Stimulated activated naive CD8-positive, alpha-beta T cell treated with anti-CD3 and anti-CD28 coated beads, Interleukin-15, Interleukin-2, amounts not matched to agents 100 U/mL and 50 U/mL, for 24 hours (primary cell): ENCODE results near the gene ABCC8.

Source experiments
- ATAC-seq: fragments of 150-1000 bp; cut with Tn5 transposase; one replicate; pipeline ENCODE4 v1.10.0; 2021
- DNase-seq: peaks from one replicate; pipeline ENCODE4 v3.0.0; 2021

The ABCC8 gene

GRCh38 chr11:17403980-17404759 is 72.5 kb downstream of the ABCC8 start:
- ATAC-seq, result no peak
- DNase-seq, result no peak

- DNase-seq (no peak), ATAC-seq (no peak)
Observed at GRCh38 chr11:17402486-17402885, 74.2 kb downstream of the ABCC8 start.

DNA sequence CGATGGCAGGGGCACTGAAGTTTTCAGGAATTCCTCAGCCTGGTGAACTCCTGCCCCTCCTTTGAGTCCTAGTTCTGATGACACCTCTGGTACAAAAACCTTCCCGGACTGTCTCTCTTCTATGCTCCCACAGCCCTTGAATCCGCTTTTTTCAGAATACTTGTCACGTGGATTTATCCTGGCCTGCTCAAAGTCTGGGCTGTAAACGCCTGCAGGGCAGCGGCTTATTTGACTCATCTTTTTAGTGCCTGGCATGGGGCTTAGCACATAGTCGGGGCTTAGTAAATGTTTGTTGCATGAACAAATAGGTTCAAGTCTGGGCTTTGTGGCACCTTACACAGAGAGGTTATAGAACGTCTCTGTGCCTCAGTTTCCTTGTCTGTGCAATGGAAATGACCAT is 74.8 kb downstream of the ABCC8 start:
- ATAC-seq, result no peak
- no peak for DNase-seq

DNA sequence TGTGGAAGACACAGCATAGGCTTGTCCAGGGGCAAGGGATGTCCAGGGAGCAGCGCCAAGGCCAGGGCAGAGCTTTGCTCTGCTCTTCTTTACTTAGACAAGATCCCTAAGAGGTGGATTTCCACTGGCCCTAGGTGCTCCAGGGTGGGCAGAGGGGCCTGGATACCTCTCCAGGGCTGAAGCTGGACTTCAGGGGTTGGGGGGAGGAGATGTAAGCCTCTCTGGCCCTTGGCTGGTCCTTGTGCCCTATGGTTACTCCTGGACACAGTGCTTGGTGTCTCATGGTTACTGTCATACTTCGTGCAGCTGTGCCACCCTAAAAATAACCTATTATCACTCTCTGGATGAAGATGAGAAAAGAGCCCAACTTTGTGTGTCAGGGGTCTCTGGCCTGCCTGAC is 75.3 kb downstream of the ABCC8 start:
- DNase-seq (no peak), ATAC-seq (no peak)

DNA sequence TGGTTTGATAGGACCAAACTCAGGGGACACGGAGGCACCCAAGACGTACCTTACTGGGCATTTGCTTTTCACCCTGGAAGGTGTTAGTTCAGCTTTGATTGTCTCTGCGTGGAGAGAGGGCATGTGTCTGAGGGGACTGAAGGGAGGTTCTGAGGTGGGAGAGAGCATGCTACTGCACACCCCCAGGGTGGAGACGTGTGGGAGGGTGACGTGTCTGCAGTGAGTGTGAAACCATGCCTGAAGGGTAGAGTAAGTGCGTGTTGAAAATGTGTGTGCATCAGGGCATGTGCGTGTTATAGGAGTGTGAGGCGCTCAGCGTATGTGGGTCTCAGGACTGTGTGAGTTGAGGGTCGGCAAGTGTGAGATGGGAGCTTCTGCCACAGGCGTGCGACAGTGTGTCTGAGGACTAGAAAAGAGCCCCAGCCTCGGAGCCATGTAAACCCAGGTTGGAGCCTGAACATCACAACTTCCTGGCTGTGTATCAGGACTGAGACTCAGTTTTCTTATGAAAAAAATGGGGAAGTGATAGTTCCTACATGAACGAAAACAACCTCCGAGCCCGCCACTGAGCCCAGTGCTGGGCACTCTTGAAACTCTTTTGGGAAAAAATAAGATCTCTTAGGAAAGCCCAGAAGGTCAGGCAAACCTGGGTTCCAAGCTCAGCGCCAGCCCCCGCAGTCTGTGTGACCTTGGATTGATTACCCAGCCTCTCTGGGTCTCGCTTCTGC is 76.4 kb downstream of the ABCC8 start:
- no peak for ATAC-seq
- no peak for DNase-seq

DNA sequence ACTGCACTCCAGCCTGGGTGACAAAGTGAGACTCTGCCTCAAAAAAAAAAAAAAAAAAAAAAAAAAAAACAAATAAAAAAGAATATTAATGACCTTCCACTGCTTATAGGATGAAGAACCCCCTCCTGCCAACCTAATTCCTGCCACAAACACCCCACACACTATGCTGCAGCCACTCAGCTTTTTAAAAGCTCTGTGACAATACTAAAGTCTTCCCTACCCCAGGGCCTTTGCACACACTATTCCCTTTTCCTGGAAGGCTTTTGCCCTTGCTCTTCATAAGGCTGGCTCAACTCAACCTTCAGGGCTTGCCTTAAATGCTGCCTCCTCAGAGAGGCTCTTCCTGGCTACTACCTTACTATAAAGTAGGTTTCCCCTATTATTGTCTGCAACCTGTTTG is 77.4 kb downstream of the ABCC8 start:
- DNase-seq, result no peak
- no peak for ATAC-seq

GRCh38 chr11:17397311-17398002 is 79.2 kb downstream of the ABCC8 start:
- no peak for DNase-seq
- ATAC-seq, result no peak

- no peak for ATAC-seq
Observed at GRCh38 chr11:17396598-17397310, 79.9 kb downstream of the ABCC8 start.

DNA sequence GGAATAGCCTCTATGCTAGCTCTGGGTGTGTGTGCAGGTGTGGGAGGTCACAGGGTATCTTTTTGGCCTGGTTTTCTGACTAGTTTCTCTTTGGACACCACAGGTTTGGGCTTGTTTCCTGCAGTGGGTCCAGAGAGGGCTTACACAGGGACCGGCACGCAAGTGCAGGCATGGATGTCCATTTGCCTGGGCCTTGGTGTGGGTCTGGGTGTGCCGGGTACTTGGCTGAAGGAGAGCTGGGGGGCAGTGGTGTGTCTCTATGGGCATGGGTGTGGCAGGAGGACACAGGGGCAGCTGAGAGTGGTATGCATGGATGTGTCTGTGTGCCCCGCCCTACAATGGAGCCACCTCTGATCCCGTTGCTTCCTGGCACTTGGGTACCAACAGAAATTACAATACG is 80.7 kb downstream of the ABCC8 start:
- DNase-seq (no peak), ATAC-seq (no peak)

More at GRCh38 chr11:17396598-17397310, 79.9 kb downstream of the ABCC8 start:
- no peak for DNase-seq

GRCh38 chr11:17395554-17395961 is 81.1 kb downstream of the ABCC8 start:
- ATAC-seq, result no peak
- no peak for DNase-seq

DNA sequence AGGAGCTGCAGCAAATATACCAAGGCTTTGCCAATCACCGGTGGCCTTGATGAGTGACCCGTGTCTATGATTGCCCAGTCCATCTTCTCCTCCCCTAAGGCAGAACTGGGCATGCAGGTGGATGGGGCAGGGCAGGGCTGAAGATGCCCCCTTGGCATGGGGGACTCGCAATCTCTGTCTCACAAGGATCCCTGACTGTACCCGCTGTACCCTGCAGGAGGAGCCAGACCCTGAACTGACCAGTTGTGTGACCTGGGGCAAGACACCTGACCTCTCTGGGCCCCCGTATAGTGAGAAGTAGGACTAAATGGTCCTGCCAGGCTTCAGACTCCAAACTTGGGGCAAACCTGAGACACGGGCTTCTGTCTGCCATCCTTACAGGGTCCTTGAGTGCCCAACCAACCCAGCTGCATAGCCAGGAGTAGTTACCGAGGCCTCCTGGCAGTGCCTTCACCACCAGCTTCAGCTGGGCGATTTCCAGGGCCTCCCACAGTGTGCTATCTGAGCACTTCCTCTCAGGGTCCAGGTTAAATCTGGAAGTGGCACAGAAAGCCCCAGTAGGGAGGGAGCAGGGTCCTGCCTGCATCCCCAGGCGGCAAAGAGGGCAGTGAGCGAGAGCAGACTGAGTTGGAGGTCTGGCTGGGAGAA is 81.8 kb downstream of the ABCC8 start:
- no peak for DNase-seq
- ATAC-seq, result no peak

- DNase-seq (no peak), ATAC-seq (no peak)
Observed at GRCh38 chr11:17393472-17393871, 83.2 kb downstream of the ABCC8 start.

DNA sequence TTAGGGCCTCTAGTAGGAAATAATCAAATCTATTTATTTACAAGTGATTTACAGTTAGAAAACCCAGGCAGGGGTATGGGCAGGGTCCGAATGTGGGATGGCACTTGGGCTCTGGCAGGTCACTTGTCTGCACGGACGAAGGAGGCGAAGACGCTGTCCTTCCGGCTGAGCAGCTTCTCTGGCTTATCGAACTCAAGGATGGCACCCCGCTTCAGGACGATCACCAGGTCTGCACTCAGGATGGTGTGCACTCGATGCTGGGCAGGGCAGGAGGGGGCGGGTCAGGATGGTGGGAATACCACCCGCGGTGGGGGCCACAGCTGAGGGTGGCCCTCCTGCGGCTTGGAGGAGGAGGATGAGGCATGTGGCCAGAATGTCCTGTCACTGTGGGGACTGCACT is 83.8 kb downstream of the ABCC8 start:
- DNase-seq (no peak), ATAC-seq (no peak)

DNA sequence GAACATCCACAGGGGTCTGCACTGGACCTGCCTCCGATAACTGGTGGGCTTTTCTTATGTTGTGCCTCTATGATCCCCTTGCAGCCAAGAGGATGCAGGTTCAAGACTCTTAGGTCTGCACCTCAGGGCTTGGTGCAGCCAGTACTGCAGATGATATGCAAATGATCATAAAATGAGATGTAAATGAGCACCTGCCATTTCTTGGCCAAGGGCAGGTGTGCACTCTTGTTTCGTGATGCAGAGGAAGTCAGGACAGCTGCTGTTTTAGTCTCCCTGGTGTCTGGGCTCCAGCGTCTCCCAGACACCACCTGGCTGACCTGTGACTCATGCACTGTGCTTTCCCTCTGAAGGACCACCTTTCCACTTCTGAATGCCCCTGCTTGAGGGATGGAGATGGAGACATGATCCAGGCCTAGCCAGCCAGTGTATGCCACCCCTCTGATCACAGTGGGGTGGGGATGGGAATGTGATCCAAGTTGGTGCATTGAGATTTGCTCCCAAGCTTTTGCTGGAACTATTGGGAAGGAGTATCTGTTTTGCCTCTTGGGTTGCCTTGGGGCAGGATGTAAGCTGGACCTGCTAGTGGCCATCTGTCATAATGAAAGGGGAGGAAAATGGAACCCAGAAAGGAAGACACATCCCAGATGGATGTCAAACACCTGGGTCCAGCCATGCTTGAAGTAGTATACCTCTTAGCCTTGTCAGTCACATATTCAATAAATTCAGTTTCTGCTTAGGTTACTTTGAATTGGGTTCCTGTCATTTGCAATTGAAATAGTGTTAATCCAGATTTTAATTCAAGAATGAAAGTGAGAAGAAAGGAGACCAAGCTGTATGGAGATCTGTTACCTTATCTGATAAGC is 84.9 kb downstream of the ABCC8 start:
- no peak for ATAC-seq

GRCh38 chr11:17389957-17390649 is 86.5 kb downstream of the ABCC8 start:
- DNase-seq (no peak), ATAC-seq (no peak)

More for the DNA sequence above, 84.9 kb downstream of the ABCC8 start:
- no peak for DNase-seq

DNA sequence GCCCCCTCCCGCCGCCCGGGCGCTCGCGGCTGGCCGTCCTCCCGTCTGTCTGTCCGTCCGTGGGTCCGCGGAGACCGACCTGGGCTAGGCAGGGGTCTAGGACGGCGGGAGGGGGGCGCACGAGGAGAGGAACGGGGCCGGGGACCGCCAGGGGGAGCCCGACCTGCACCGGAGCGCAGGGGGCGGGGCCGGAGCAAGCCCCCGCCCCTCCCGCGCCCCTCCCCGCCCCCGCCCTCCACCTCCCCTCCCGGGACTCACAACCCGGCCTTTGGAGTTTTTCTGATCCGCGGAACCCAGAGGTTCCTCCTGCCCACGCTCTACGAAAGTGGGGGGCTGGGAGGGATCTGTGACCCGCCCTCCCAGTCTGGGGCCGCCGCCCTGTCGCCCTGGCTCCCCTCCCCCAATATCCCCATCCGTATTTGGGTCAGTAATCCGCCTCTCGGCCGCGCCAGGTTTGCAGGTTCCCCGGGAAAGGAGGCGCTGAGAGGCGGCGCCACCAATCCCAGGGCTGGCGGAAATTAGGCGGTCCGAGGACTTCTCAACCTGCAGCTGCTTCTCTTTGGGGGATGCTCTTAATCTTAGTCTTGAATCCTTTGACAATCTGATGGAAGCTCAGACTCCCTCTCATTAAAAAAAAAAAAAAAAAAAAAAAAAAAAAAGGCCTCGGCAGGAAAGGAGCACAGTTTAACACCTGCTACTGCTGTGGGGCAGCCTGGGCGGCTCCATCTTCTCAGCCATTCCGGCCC is 87.3 kb downstream of the ABCC8 start:
- ATAC-seq, result peak; percentile 78

DNA sequence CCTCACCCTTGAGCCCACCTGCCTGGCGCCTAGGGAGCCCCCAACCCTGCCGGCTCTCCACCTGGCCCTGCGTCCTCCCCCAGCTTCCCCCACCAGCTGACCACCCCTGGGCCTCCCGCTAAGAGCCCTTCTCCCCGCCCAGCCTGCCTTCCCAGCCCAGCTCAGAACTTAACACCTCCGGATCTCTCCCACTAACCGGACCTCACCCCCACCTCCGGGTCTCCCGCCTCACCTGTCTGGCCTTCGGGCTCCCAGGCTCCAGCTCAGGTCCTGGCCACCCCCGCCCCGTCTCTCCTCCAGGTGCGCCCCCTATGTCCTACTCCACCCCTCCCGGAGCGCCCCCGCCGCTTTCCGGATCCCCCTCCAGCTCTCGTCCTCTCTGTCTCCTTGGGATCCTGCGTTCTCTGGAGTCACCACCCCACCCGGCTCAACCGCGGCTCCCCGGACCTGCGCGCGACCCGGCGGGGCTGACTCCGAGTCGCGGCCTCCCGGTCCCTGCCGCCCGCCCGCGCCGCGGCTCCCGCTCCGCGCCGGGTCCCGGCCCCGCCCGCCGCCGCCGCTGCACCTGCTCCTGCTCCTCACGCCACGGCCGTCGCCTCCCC is 87.9 kb downstream of the ABCC8 start, which contains the start of gene KCNJ11:
Gene KCNJ11, minus strand, starts transcription at position 51 of the 602 bp plus-strand sequence. CDS start 568 bp downstream, outside the sequence.
- ATAC-seq (peak; percentile 56), DNase-seq (no peak)

More for the DNA sequence above, 87.3 kb downstream of the ABCC8 start:
- DNase-seq, result peak; percentile 88

DNA sequence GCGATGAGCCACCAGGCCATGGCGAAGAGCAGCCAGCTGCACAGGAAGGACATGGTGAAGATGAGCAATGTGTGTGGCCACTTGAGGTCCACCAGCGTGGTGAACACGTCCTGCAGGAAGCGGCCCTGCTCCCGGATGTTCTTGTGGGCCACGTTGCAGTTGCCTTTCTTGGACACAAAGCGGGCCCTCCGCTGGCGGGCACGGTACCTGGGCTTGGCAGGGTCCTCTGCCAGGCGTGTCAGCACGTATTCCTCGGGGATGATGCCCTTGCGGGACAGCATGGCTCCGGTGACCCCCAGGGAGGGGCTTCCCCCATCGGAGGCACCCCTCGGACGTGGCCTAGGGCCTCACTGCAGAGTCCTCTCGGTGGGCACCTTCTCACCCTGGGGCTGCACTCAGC is 88.8 kb downstream of the ABCC8 start:
- DNase-seq (no peak), ATAC-seq (no peak)

- no peak for ATAC-seq
- no peak for DNase-seq
Observed at GRCh38 chr11:17387254-17387653, 89.4 kb downstream of the ABCC8 start.
